ENCODE measurements around the gene RPS21.

The RPS21 gene

GRCh38 chr20:62437496-62437895 lies 50.6 kb downstream of the RPS21 start:
- TF ChIP-seq POLR2AphosphoS5 (IDR thresholded peaks at IDR 0.05; ENCODE audit: low read depth) (no peak), GABPA (IDR thresholded peaks at IDR 0.05; ENCODE audit: low read depth) (no peak), SPI1 (IDR thresholded peaks at IDR 0.05; ENCODE audit: borderline replicate concordance, low read depth) (no peak), REST (IDR thresholded peaks at IDR 0.05; ENCODE audit: insufficient replicate concordance, low read depth) (no peak), CTCF (IDR thresholded peaks at IDR 0.05; ENCODE audit: insufficient read depth, low read length) (no peak)
- Histone ChIP-seq H3K27me3 (ENCODE audit: insufficient read depth, poor library complexity, severe bottlenecking) (peaks cover 10% of the 10 kb centered on the region), H3K4me3 (replicated peaks; ENCODE audit: insufficient read depth, low read length) (no peak overlapping the region), H3K27ac (replicated peaks) (no peak overlapping the region)
- DNase-seq (ENCODE audit: low read depth in 1 of 2, low spot score in 1 of 2) = no peak

- no peak for DNase-seq (ENCODE audit: low read depth in 1 of 2, low spot score in 1 of 2)
- Histone ChIP-seq H3K27me3 (ENCODE audit: insufficient read depth, poor library complexity, severe bottlenecking) (peaks cover 10% of the 10 kb centered on the region), H3K4me3 (replicated peaks; ENCODE audit: insufficient read depth, low read length) (no peak overlapping the region), H3K27ac (replicated peaks) (no peak overlapping the region)
- TF ChIP-seq CTCF (IDR thresholded peaks at IDR 0.05; ENCODE audit: insufficient read depth, low read length) (no peak), GABPA (IDR thresholded peaks at IDR 0.05; ENCODE audit: low read depth) (no peak), REST (IDR thresholded peaks at IDR 0.05; ENCODE audit: insufficient replicate concordance, low read depth) (no peak), POLR2AphosphoS5 (IDR thresholded peaks at IDR 0.05; ENCODE audit: low read depth) (no peak), SPI1 (IDR thresholded peaks at IDR 0.05; ENCODE audit: borderline replicate concordance, low read depth) (no peak)
Measured at GRCh38 chr20:62437927-62438326, 51.0 kb downstream of the RPS21 start.
